Mucosa of gallbladder (tissue), 1 donor: ENCODE measurements around the gene MAU2. TPM values are rescaled to one million over a fixed set of nuclear protein-coding genes. Genes with fewer than 3 reads are reported as not detected.

ENCODE experiments used
- DNase-seq: peaks from one replicate; pipeline ENCODE4 v3.0.0-alpha.2; 2020; ENCODE audit warnings: low spot score
- total RNA-seq: library from RNA; stranded (reverse); gene quantifications from one replicate; pipeline ENCODE4 v1.2.1, GENCODE V29; 2021
- donor health status: DM: no; HTN: no; CAD: no.

Gene MAU2
- total RNA-seq, 1 donor from 2014 or later = 70.1 TPM

DNA sequence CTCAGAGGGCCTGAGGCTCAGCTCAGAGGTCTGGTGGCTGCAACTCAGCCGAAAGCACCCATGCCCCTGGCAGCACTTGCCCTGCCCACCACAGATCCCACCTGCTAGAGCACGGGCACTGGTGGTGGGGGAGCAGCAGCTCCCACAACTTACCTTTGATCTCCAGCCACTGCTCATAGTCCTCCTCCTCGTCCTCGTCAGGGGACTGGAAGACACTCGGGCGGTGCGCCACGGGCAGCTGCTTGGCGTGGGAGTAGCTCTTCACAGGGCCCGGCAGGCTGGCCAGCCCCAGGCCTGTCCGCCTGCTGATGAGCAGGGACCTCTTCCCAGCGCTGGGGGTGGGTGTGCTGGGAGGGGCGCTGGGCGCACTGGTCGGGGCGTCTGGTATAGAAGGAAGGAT is 14.9 kb upstream of the MAU2 start:
- DNase-seq = no peak

- DNase-seq = no peak
Measured at GRCh38 chr19:19306191-19306590, 14.4 kb upstream of the MAU2 start.

- no peak for DNase-seq
Measured at GRCh38 chr19:19308373-19308772, 12.3 kb upstream of the MAU2 start.

GRCh38 chr19:19315444-19315843 is 5.2 kb upstream of the MAU2 start:
- DNase-seq = no peak

GRCh38 chr19:19316082-19316481 is 4.5 kb upstream of the MAU2 start:
- DNase-seq = no peak

GRCh38 chr19:19319732-19320360 is 783 bp upstream of the MAU2 start:
- DNase-seq = no peak

GRCh38 chr19:19321141-19321577 is 530 bp downstream of the MAU2 start:
- no peak for DNase-seq

- no peak for DNase-seq
Measured at GRCh38 chr19:19324059-19324770, 3.6 kb downstream of the MAU2 start.

GRCh38 chr19:19327672-19328071 is 7.0 kb downstream of the MAU2 start:
- DNase-seq = no peak

- no peak for DNase-seq
Measured at GRCh38 chr19:19329126-19329525, 8.5 kb downstream of the MAU2 start.

GRCh38 chr19:19334063-19334988 is 13.7 kb downstream of the MAU2 start:
- no peak for DNase-seq

GRCh38 chr19:19334989-19335344 is 14.3 kb downstream of the MAU2 start:
- no peak for DNase-seq

GRCh38 chr19:19335408-19336158 is 15.0 kb downstream of the MAU2 start:
- DNase-seq = no peak

- DNase-seq = no peak
Measured at GRCh38 chr19:19336597-19336996, 16.0 kb downstream of the MAU2 start.

DNA sequence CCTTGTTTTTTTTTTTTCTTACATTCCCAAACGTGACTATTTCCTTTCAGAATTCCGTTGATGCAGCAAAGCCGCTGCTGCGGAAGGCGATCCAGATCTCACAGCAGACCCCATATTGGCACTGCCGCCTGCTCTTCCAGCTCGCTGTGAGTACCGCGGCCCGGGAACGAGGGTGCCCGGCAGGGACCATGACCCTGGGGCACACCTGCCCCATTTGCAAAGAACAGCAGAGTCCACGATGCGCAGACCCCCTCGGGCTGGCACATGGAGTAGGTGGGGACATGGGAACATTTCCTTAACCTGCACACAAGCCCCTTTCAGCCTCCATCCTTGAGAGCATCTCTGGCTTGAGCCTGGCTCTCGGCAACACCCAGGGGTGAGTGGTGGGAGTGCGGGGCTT is 16.5 kb downstream of the MAU2 start:
- DNase-seq = no peak

DNA sequence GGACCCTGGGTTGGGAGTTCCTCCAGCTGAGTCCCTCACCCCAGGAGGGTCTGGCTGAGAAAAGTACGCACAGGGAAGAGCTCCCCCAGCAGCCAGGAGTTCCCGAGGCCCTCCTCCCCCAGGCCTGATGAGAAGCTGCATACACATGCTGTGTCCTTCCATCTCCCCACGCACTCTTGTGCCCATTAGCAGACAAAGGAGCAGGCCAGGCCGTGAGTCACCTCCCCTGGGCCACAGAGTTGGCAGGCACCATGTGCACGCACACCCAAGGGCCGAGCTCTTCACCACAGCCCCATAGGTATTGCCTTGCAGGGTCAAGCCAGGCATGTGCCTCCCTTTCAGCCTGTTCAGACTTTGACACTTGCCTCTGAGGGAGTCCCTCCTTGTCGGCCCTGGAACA is 17.5 kb downstream of the MAU2 start:
- DNase-seq = no peak

GRCh38 chr19:19341026-19341425 is 20.4 kb downstream of the MAU2 start:
- no peak for DNase-seq

- DNase-seq = peak; percentile 51
Measured at GRCh38 chr19:19342086-19343015, 21.7 kb downstream of the MAU2 start.

DNA sequence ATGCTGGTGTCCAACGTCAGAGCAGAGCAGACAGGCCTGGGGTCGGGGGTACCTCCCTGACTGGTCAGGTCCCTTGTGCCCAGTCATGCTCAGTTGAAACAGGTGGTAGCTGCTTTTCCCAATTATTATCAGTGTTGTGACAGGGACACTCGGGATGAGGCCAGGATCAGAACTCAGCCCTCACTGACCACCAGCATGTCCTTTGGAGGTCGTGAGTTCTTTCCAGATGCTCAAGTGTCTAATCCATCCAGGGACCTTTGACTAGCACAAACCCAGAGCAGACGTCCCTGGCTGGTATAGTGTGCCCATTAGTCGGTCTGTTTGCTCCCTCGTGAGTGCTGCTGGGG is 22.4 kb downstream of the MAU2 start:
- DNase-seq = no peak

- DNase-seq = no peak
Measured at GRCh38 chr19:19343762-19344161, 23.1 kb downstream of the MAU2 start.

- no peak for DNase-seq
Measured at GRCh38 chr19:19345232-19345631, 24.6 kb downstream of the MAU2 start.
